SK-N-SH treated with all-trans-retinoic acid at 6 μM for 48 hours (cell line): ENCODE data around the gene EVX2.

Experiments
- ATAC-seq: fragments of 200-7000 bp; cut with Tn5 transposase; 3 replicates; pipeline ENCODE4 v1.9.1; 2020; ENCODE audit warnings: mild to moderate bottlenecking, moderate library complexity
- ARNTL ChIP-seq: fragments of 450-650 bp; formaldehyde crosslinking; IDR thresholded peaks from 2 replicates; pipeline ENCODE4 v1.5.0; 2020; ENCODE audit warnings: low read depth, mild to moderate bottlenecking, moderate library complexity, borderline replicate concordance
- BACH2 ChIP-seq: fragments of 250-450 bp; sonication (Bioruptor Pico); IDR thresholded peaks from 2 replicates; pipeline ENCODE4 v1.9.0; 2021; ENCODE audit warnings: mild to moderate bottlenecking, borderline replicate concordance
- CREB5 ChIP-seq: fragments of 250-450 bp; sonication (Bioruptor Pico); IDR thresholded peaks from 2 replicates; pipeline ENCODE4 v1.5.1; 2020; ENCODE audit warnings: low read depth, mild to moderate bottlenecking, moderate library complexity
- CSDC2 ChIP-seq: fragments of 250-450 bp; sonication (Bioruptor Pico); IDR thresholded peaks from 2 replicates; pipeline ENCODE4 v1.5.0; 2020; ENCODE audit warnings: mild to moderate bottlenecking, moderate library complexity
- CSRNP3 ChIP-seq: fragments of 250-450 bp; sonication (Bioruptor Pico); IDR thresholded peaks from 2 replicates; pipeline ENCODE4 v1.5.1; 2021; ENCODE audit warnings: mild to moderate bottlenecking, moderate library complexity
- ESRRG ChIP-seq: fragments of 250-450 bp; sonication (Bioruptor Pico); IDR thresholded peaks from 2 replicates; pipeline ENCODE4 v1.6.1; 2021; ENCODE audit warnings: mild to moderate bottlenecking
- GLIS3 ChIP-seq: fragments of 250-450 bp; sonication (Bioruptor Pico); IDR thresholded peaks from 2 replicates; pipeline ENCODE4 v1.5.0; 2020; ENCODE audit warnings: mild to moderate bottlenecking, moderate library complexity
- ISL1 ChIP-seq: fragments of 250-450 bp; sonication (Bioruptor Pico); IDR thresholded peaks from 2 replicates; pipeline ENCODE4 v2.1.2; 2022; ENCODE audit warnings: mild to moderate bottlenecking, moderate library complexity
- OSR1 ChIP-seq: fragments of 250-450 bp; sonication (Bioruptor Pico); IDR thresholded peaks from 2 replicates; pipeline ENCODE4 v1.8.0; 2022; ENCODE audit warnings: moderate library complexity, mild to moderate bottlenecking, inconsistent platforms
- POU6F1 ChIP-seq: fragments of 250-450 bp; sonication (Bioruptor Pico); IDR thresholded peaks from 2 replicates; pipeline ENCODE4 v1.8.0; 2021; ENCODE audit warnings: low read depth, mild to moderate bottlenecking, moderate library complexity, borderline replicate concordance
- PPARA ChIP-seq: fragments of 250-450 bp; sonication (Bioruptor Pico); IDR thresholded peaks from 2 replicates; pipeline ENCODE4 v1.5.0; 2020; ENCODE audit warnings: mild to moderate bottlenecking, borderline replicate concordance
- RARB ChIP-seq: fragments of 250-450 bp; sonication (Bioruptor Pico); IDR thresholded peaks from 2 replicates; pipeline ENCODE4 v1.8.0; 2021; ENCODE audit warnings: mild to moderate bottlenecking, moderate library complexity
- SNAI2 ChIP-seq: fragments of 250-450 bp; sonication (Bioruptor Pico); IDR thresholded peaks from 2 replicates; pipeline ENCODE4 v1.5.0; 2020; ENCODE audit warnings: mild to moderate bottlenecking, moderate library complexity
- TCF4 ChIP-seq: fragments of 250-450 bp; sonication (Bioruptor Pico); IDR thresholded peaks from 2 replicates; pipeline ENCODE4 v1.8.0; 2021; ENCODE audit warnings: mild to moderate bottlenecking, moderate library complexity, borderline replicate concordance
- TOX ChIP-seq: fragments of 250-450 bp; sonication (Bioruptor Pico); IDR thresholded peaks from 2 replicates; pipeline ENCODE4 v1.8.0; 2021; ENCODE audit warnings: mild to moderate bottlenecking, moderate library complexity, borderline replicate concordance
- TSHZ2 ChIP-seq: fragments of 250-450 bp; sonication (Bioruptor Pico); IDR thresholded peaks from 2 replicates; pipeline ENCODE4 v1.5.0; 2020; ENCODE audit warnings: mild to moderate bottlenecking, moderate library complexity
- ZC3H10 ChIP-seq: fragments of 250-450 bp; sonication (Bioruptor Pico); IDR thresholded peaks from 2 replicates; pipeline ENCODE4 v1.5.1; 2021; ENCODE audit warnings: mild to moderate bottlenecking, moderate library complexity
- ZFP3 ChIP-seq: fragments of 250-450 bp; sonication (Bioruptor Pico); IDR thresholded peaks from 2 replicates; pipeline ENCODE4 v1.5.0; 2020; ENCODE audit warnings: mild to moderate bottlenecking, moderate library complexity
- ZNF565 ChIP-seq: fragments of 450-650 bp; formaldehyde crosslinking; conservative IDR thresholded peaks from 2 replicates; pipeline ENCODE4 v1.5.0; 2020; ENCODE audit warnings: low read depth, mild to moderate bottlenecking, moderate library complexity
- ZNF8 ChIP-seq: fragments of 450-650 bp; formaldehyde crosslinking; IDR thresholded peaks from 2 replicates; pipeline ENCODE4 v1.5.0; 2020; ENCODE audit warnings: mild to moderate bottlenecking, moderate library complexity

EVX2 gene

GRCh38 chr2:176089843-176090395 is 6.2 kb upstream of the EVX2 start:
- no peak for ATAC-seq
- TF ChIP-seq ESRRG (CRISPR knock-in tag) (no peak), ISL1 (no peak), CREB5 (CRISPR knock-in tag) (no peak), TCF4 (CRISPR knock-in tag) (no peak), CSDC2 (CRISPR knock-in tag) (no peak), BACH2 (no peak), TOX (CRISPR knock-in tag) (no peak), ZNF565 (no peak)

- no peak for ATAC-seq
- TF ChIP-seq TSHZ2 (no peak), RARB (CRISPR knock-in tag) (no peak), PPARA (CRISPR knock-in tag) (no peak), GLIS3 (CRISPR knock-in tag) (no peak), ZC3H10 (CRISPR knock-in tag) (no peak), CSRNP3 (CRISPR knock-in tag) (no peak), POU6F1 (no peak), BACH2 (no peak), ZNF8 (CRISPR knock-in tag) (no peak), ZFP3 (no peak), OSR1 (no peak), CSDC2 (CRISPR knock-in tag) (no peak), SNAI2 (CRISPR knock-in tag) (no peak), ARNTL (CRISPR knock-in tag) (no peak)
Observed at GRCh38 chr2:176088937-176089842, 5.4 kb upstream of the EVX2 start.

GRCh38 chr2:176088048-176088936 is 4.5 kb upstream of the EVX2 start:
- ATAC-seq, result peak; percentile 83
- TF ChIP-seq GLIS3 (CRISPR knock-in tag) (no peak), TOX (CRISPR knock-in tag) (no peak), PPARA (CRISPR knock-in tag) (no peak), CSDC2 (CRISPR knock-in tag) (no peak)
